22Rv1 (cell line): Measurements from ENCODE around the gene EPN2.

Experiments
- ZFX ChIP-seq: fragments of 450-650 bp; IDR thresholded peaks from 2 replicates; pipeline ENCODE4 v1.6.1; 2017; ENCODE audit warnings: antibody characterized with exemption, borderline replicate concordance
- TF ChIP-seq, protein P1 (sequence below): fragments of 450-650 bp; IDR thresholded peaks from 2 replicates; pipeline ENCODE4 v1.5.1; 2017; ENCODE audit warnings: mild to moderate bottlenecking

DNA sequence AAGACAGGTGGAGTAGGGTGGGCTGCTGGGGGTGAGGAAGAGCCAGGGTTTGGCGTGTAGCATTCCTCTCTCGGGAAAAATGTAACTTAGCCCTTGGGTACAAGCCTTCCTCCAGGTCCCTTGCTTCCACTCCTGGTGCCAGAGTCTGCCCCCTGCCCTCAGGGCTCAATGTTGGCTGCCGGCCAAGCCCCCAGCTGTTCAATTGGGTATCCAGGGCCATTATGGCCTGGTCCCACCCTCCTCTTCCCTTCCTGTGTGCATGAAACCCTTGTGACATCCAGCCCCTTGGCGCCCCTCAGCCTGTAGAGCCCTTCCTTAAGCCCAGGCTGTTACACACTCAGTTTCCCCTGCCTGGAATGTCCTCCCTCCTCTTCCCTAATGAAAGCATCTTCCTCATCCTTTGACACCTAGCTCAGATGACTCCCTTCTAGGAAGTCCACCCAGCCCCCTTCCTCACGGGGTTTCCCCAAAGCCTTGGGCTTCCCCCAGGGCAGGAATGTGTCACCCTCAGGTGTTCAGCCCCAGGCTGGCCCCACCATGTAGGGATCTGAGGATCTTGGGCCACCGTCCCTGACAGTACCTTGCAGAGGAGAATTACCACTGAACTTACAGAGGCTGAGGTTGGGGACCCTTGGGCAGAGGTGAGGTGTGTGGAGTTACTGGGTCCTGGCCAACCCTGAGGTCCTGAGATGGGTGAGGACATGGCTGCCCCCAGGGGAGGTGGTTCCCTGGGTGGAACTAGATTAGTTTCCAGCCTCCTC lies 95.4 kb downstream of the EPN2 start:
- TF ChIP-seq, protein P1, sequence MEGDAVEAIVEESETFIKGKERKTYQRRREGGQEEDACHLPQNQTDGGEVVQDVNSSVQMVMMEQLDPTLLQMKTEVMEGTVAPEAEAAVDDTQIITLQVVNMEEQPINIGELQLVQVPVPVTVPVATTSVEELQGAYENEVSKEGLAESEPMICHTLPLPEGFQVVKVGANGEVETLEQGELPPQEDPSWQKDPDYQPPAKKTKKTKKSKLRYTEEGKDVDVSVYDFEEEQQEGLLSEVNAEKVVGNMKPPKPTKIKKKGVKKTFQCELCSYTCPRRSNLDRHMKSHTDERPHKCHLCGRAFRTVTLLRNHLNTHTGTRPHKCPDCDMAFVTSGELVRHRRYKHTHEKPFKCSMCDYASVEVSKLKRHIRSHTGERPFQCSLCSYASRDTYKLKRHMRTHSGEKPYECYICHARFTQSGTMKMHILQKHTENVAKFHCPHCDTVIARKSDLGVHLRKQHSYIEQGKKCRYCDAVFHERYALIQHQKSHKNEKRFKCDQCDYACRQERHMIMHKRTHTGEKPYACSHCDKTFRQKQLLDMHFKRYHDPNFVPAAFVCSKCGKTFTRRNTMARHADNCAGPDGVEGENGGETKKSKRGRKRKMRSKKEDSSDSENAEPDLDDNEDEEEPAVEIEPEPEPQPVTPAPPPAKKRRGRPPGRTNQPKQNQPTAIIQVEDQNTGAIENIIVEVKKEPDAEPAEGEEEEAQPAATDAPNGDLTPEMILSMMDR = no peak
- TF ChIP-seq ZFX = no peak
